HepG2 (cell line): ENCODE measurements around the gene TENT5A.

ENCODE experiments used
- ARID3A ChIP-seq: IDR thresholded peaks from 2 replicates; pipeline ENCODE4 v1.6.1; 2012; ENCODE audit warnings: low read depth, low read length, improper control_type of control experiment
- BCL6 ChIP-seq: IDR thresholded peaks from 2 replicates; pipeline ENCODE4 v1.6.1; 2016; ENCODE audit warnings: missing genetic modification reagents, missing compliant biosample characterization
- CREM ChIP-seq, 2 experiments: sonication (generic) in 1 of 2; formaldehyde crosslinking in 1 of 2; IDR thresholded peaks; 2 replicates each; pipeline versions ENCODE4 v1.4.0 to v1.6.1; 2016 to 2020; ENCODE audit warnings: antibody characterized with exemption in 1 of 2, mild to moderate bottlenecking in 1 of 2, missing genetic modification reagents in 1 of 2
- CTCF ChIP-seq: sonication (generic); formaldehyde crosslinking; IDR thresholded peaks from 2 replicates; pipeline ENCODE4 v1.5.0; 2020; ENCODE audit warnings: mild to moderate bottlenecking, missing genetic modification reagents, moderate library complexity
- EP300 ChIP-seq, 3 experiments: sonication (generic) in 1 of 3; formaldehyde crosslinking in 1 of 3; IDR thresholded peaks; 2 replicates each; pipeline versions ENCODE4 v1.5.1 to v1.6.1; 2011 to 2020; ENCODE audit warnings: low read depth in 2 of 3, low read length in 2 of 3, borderline replicate concordance in 1 of 3, improper control_type of control experiment in 1 of 3, mild to moderate bottlenecking in 1 of 3, missing genetic modification reagents in 1 of 3, moderate library complexity in 1 of 3
- EZH2 ChIP-seq: conservative IDR thresholded peaks from 2 replicates; pipeline ENCODE4 v1.6.1; 2012; ENCODE audit warnings: mild to moderate bottlenecking, low read depth, low read length, moderate library complexity
- HMGA1 ChIP-seq: sonication (generic); formaldehyde crosslinking; conservative IDR thresholded peaks from 2 replicates; pipeline ENCODE4 v1.4.0; 2020; ENCODE audit warnings: missing genetic modification reagents
- RBFOX2 ChIP-seq: fragments of 200-400 bp; formaldehyde crosslinking; IDR thresholded peaks from 2 replicates; pipeline ENCODE4 v1.6.1; 2017; ENCODE audit warnings: low read depth, mild to moderate bottlenecking, low read length
- ZNF235 ChIP-seq: sonication (generic); formaldehyde crosslinking; IDR thresholded peaks from 2 replicates; pipeline ENCODE4 v1.8.1; 2023; ENCODE audit warnings: mild to moderate bottlenecking, missing genetic modification reagents, borderline replicate concordance
- ZNF501 ChIP-seq: sonication (generic); formaldehyde crosslinking; IDR thresholded peaks from 2 replicates; pipeline ENCODE4 v1.5.1; 2020; ENCODE audit warnings: mild to moderate bottlenecking, moderate library complexity, missing genetic modification reagents
- ZNF674 ChIP-seq: sonication (generic); formaldehyde crosslinking; IDR thresholded peaks from 2 replicates; pipeline ENCODE4 v1.5.0; 2020; ENCODE audit warnings: low read depth, mild to moderate bottlenecking, missing genetic modification reagents

- TF ChIP-seq HMGA1 (CRISPR knock-in tag) (no peak), ZNF501 (CRISPR knock-in tag) (no peak), CREM (IDR thresholded peaks at IDR 0.05) (no peak), CREM (CRISPR knock-in tag; IDR thresholded peaks at IDR 0.05) (no peak), ZNF674 (no peak), EP300 (IDR thresholded peaks at IDR 0.05; ENCODE audit: low read depth in 2 of 2, low read length in 2 of 2) (no peak), EP300 (CRISPR knock-in tag; IDR thresholded peaks at IDR 0.05; ENCODE audit: borderline replicate concordance) (no peak), ARID3A (no peak), ZNF235 (no peak), EZH2 (no peak), CTCF (CRISPR knock-in tag) (no peak), RBFOX2 (no peak), BCL6 (CRISPR knock-in tag) (no peak)
These were observed 52.1 kb downstream of the TENT5A start for GRCh38 chr6:81700414-81700813.
